Mesothelial cell of epicardium (in vitro differentiated cells): ENCODE measurements around the gene ATP8B3. TPM values are rescaled to one million over a fixed set of nuclear protein-coding genes. Genes with fewer than 3 reads are reported as not detected.
A peak's percentile ranks its signal among the peaks of the same experiment; 100 is the strongest.

Source experiments
- DNase-seq, 2 experiments: peaks; one replicate each; pipeline ENCODE4 v3.0.0; 2021; ENCODE audit warnings: low spot score in 2 of 2; ENCODE audit not compliant: unreplicated experiment in 2 of 2
- H3K27ac Mint-ChIP-seq: 2 replicates; pipeline ENCODE4 v1.8.0; 2021; ENCODE audit warnings: mixed read lengths
- H3K27me3 Mint-ChIP-seq: 2 replicates; pipeline ENCODE4 v1.8.0; 2021; ENCODE audit warnings: low read depth, mixed read lengths
- H3K36me3 Mint-ChIP-seq: 2 replicates; pipeline ENCODE4 v1.8.0; 2021; ENCODE audit warnings: mixed read lengths
- H3K4me1 Mint-ChIP-seq: 2 replicates; pipeline ENCODE4 v1.8.0; 2021; ENCODE audit warnings: mixed read lengths
- H3K4me3 Mint-ChIP-seq: 2 replicates; pipeline ENCODE4 v1.8.0; 2021; ENCODE audit warnings: mild to moderate bottlenecking, moderate library complexity, mixed read lengths
- H3K9me3 Mint-ChIP-seq: 2 replicates; pipeline ENCODE4 v1.8.0; 2021; ENCODE audit warnings: mixed read lengths
- total RNA-seq: library from RNA; stranded (reverse); gene quantifications from 3 replicates; pipeline ENCODE4 v1.2.1, GENCODE V29; 2021
- TF ChIP-seq, protein P1 (sequence below): fragments of 200-600 bp; sonication (generic); IDR thresholded peaks from one replicate; pipeline ENCODE4 v1.5.0; 2021; ENCODE audit warnings: antibody characterized with exemption; ENCODE audit not compliant: unreplicated experiment

The ATP8B3 gene
- total RNA-seq, 1 donor from 2014 or later: 2.2 TPM

DNA sequence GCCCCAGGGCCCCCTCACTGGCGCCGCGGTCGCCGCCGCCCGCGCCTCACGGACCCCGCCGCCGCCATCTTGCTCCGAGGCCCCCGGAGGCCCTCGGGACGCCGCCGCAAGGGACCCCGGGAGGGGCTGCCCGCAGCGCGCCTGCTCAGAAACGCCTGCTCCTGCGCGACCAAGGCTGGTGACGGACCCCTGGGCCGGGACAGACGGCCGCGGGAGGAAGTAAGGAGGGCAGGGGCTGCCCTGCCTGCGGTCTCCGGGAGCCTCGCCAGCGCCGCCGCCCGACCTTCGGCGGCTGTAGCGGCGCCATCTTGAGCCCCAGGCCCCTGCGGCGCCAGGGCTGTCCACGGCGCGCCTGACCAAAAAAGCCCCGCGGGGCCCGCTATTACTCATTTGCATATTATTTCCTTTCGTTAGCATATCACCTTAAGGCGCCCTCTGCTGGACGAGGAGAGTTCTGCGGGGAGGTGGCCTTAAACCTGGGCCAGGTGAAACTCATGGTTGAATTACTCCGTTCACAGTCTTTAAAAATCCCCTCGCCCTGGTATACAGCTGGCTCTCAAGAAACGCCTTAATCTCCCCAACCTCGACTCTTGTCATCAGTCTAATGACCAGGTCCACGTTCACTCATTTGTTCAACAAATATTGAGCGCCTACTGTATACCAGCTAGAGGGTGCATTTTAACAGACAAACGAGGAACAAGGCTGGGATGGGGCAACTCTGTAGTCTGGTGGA lies 36.5 kb upstream of the ATP8B3 start, which contains the start of gene REXO1:
Gene REXO1, minus strand, starts transcription at position 85 of the 733 bp plus-strand sequence. CDS start 125 bp downstream, outside the sequence.
- no peaks in the 10 kb centered on the region for H3K27me3 Mint-ChIP-seq
- H3K4me3 Mint-ChIP-seq: peak within 1 kb of the TSS; percentile 93
- peak; percentile 92 to 98 for DNase-seq
- H3K9me3 Mint-ChIP-seq: no peaks in the 10 kb centered on the region
- peaks cover 22% of the 10 kb centered on the region for H3K4me1 Mint-ChIP-seq
- H3K36me3 Mint-ChIP-seq: no peaks in the 10 kb centered on the region
- TF ChIP-seq, protein P1, sequence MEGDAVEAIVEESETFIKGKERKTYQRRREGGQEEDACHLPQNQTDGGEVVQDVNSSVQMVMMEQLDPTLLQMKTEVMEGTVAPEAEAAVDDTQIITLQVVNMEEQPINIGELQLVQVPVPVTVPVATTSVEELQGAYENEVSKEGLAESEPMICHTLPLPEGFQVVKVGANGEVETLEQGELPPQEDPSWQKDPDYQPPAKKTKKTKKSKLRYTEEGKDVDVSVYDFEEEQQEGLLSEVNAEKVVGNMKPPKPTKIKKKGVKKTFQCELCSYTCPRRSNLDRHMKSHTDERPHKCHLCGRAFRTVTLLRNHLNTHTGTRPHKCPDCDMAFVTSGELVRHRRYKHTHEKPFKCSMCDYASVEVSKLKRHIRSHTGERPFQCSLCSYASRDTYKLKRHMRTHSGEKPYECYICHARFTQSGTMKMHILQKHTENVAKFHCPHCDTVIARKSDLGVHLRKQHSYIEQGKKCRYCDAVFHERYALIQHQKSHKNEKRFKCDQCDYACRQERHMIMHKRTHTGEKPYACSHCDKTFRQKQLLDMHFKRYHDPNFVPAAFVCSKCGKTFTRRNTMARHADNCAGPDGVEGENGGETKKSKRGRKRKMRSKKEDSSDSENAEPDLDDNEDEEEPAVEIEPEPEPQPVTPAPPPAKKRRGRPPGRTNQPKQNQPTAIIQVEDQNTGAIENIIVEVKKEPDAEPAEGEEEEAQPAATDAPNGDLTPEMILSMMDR: peak; percentile 94
- peak within 1 kb of the TSS; percentile 98 for H3K27ac Mint-ChIP-seq

DNA sequence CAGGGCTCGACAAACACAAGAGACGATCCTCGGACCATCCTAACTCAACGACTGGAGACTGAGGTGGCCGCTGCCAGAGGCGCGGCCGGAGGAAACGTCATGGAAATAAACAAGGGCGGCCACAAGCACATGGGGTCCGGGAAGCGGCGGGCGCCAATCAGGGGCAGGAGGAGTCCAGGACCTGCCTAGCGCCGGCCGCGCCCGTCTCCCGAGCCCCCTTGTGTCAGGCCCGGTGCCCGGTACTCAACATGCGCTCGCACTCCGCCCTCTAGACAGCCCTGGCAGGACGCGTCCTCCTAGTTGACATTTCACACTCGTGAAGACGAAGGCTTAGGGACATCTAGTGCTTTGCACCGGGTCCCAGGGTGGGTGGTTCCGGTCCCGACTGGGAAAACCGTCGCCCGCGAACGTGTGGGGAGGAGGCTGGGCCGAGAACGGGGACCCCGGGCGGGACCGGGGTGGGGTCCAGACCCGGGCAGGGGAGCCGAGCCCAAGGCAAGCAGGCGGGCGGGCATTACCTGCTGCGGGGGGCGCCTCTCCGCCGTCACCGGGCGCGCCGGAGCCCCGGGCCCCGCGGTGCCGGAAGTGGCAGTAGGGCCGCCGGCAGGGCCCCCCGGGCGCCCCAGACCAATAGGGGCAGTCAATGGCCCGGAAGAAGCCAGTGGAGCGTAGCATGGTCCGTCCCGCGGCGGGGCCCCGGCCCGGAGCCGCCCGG lies 35.8 kb upstream of the ATP8B3 start:
- DNase-seq: no peak
- TF ChIP-seq, protein P1: no peak
- Mint-ChIP-seq H3K27me3 (no peaks in the 10 kb centered on the region), H3K4me1 (peaks cover 17% of the 10 kb centered on the region), H3K4me3 (peak overlapping the region; percentile 93), H3K36me3 (no peaks in the 10 kb centered on the region), H3K27ac (peak overlapping the region; percentile 98), H3K9me3 (no peaks in the 10 kb centered on the region)

DNA sequence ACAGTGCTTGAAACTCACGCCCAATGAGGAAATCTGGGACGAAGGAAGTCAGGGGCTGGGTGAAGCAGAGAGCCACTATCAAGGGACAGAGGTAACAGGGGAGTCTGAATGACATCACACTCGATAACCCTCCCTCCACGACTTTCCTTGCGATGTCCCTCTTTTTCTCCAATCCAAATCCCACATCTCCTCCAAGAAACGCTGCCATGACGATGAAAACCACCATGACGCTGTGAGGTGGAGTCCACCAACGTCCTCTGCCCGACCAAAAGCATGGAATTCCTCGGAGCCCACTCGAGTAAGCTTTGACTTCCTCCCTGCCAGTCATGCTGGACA lies 35.2 kb upstream of the ATP8B3 start:
- Mint-ChIP-seq H3K4me1 (peaks cover 17% of the 10 kb centered on the region), H3K27me3 (no peaks in the 10 kb centered on the region), H3K36me3 (no peaks in the 10 kb centered on the region), H3K27ac (peak overlapping the region; percentile 98), H3K9me3 (no peaks in the 10 kb centered on the region), H3K4me3 (peak overlapping the region; percentile 93)
- DNase-seq: no peak
- TF ChIP-seq, protein P1: no peak

DNA sequence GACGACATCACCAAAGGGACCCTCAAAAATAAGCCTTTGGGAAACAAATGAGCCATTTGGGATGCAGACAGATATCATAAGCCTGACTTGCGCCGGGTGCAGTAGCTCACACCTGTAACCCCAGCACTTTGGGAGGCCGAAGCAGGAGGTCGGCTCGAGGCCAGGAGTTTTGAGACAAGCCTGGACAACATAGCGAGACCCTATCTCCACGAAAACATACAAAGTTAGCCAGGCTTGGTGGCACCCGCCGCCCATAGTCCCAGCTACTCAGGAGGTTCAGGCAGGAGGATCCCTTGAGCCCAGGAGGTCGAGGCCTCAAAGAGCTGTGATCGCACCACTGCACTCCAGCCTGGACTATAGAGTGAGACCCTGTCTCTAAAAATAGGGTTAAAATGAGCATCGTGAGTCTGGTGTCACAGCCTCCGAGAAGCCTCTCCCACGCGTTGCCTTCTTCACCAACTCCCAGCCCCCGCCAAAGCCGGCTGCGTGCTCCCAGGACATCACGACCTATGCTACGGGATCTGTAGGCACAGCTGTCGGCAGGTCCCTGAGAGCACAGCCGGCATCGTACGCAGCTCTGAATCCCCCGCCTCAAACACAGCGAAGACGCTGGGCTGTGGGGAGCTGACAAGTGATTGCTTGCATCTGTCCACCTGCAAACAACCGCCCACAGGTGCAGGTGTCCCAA lies 34.6 kb upstream of the ATP8B3 start:
- TF ChIP-seq, protein P1: no peak
- DNase-seq: no peak
- peak overlapping the region; percentile 93 for H3K4me3 Mint-ChIP-seq
- H3K36me3 Mint-ChIP-seq: no peaks in the 10 kb centered on the region
- no peaks in the 10 kb centered on the region for H3K27me3 Mint-ChIP-seq
- H3K4me1 Mint-ChIP-seq: peaks cover 17% of the 10 kb centered on the region
- H3K27ac Mint-ChIP-seq: peak overlapping the region; percentile 98
- no peaks in the 10 kb centered on the region for H3K9me3 Mint-ChIP-seq

DNA sequence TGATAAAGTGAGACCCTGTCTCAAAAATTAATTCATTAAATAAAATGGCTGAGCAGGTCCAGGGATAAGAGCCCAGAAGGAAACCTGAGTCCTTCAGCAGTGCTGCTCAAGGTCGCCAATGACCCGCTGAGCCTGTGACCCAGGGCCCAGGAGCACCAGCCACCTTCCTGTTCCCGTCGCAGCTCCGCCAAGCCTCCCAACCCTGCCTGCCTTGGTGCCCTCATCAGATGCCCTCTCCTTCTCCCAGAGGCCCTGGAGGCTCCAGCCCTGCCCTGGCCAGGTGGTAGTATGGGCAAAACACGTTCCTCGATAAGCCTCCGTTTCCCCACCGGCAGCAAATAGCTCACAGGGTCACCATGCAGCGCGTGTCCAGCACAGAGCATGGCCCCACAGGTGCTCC lies 33.6 kb upstream of the ATP8B3 start:
- Mint-ChIP-seq H3K36me3 (no peaks in the 10 kb centered on the region), H3K27ac (no peak overlapping the region), H3K4me3 (peak overlapping the region; percentile 93), H3K27me3 (no peaks in the 10 kb centered on the region), H3K9me3 (no peaks in the 10 kb centered on the region), H3K4me1 (peaks cover 17% of the 10 kb centered on the region)
- TF ChIP-seq, protein P1: no peak
- DNase-seq: no peak
